Measurements from ENCODE around the gene C1orf50. TPM values are rescaled to one million over a fixed set of nuclear protein-coding genes. Genes with fewer than 3 reads are reported as not detected.

C1orf50 gene
- total RNA-seq, 1 experiment from 2014 or later, result 3.4 TPM

DNA sequence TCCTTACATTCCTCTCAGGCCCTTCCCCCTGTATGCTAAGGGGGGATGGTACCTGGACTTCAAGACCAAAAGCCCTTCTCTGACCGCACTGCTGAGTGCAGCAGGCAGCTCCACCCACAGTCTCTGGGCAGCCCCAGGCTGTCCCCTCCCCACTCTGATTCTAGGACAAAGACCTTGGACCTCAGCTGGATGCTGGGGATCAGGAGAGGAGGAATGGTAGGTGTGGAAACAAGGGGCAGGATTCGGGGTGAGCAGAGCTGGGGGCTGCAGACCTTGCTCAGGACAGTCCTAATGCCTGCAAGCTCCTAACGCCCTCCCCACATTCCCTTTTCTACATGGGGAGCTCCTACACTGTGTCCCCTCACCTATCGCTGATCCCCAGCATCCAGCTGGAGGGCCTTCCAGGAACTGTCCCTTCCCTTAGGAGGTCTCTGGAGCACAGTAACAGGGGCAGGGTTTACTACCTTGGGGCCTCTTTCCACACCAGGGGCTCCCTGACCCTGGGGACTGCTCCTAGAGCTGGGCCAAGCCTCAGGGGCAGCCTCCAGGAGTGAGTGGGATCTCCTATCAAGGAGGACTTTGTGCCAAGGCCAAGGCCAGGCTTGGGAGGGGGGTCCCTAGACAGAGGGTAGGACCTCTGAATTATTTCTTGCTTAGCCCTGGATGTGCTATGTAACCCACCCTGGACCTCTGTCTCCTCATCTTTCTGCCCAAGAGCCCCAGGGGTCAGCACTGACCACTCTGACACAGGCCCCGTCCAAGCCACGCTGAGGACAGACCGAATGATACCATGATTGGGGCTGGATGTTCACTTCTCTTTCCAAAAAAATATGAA, 32.6 kb upstream of the C1orf50 start:
- H2AFZ ChIP-seq (ENCODE audit: low read length), result no peak overlapping the region
- no peak overlapping the region for H3K4me2 ChIP-seq (ENCODE audit: low read length)
- DNase-seq, result no peak
- H4K20me1 ChIP-seq (ENCODE audit: low read length), result no peaks in the 10 kb centered on the region
- TF ChIP-seq EZH2 (IDR thresholded peaks at IDR 0.05; ENCODE audit: low read length, unreplicated experiment), result no peak
- TF ChIP-seq EZH2phosphoT487 (IDR thresholded peaks at IDR 0.05; ENCODE audit: borderline replicate concordance, low read length), result no peak
- TF ChIP-seq, protein P1, sequence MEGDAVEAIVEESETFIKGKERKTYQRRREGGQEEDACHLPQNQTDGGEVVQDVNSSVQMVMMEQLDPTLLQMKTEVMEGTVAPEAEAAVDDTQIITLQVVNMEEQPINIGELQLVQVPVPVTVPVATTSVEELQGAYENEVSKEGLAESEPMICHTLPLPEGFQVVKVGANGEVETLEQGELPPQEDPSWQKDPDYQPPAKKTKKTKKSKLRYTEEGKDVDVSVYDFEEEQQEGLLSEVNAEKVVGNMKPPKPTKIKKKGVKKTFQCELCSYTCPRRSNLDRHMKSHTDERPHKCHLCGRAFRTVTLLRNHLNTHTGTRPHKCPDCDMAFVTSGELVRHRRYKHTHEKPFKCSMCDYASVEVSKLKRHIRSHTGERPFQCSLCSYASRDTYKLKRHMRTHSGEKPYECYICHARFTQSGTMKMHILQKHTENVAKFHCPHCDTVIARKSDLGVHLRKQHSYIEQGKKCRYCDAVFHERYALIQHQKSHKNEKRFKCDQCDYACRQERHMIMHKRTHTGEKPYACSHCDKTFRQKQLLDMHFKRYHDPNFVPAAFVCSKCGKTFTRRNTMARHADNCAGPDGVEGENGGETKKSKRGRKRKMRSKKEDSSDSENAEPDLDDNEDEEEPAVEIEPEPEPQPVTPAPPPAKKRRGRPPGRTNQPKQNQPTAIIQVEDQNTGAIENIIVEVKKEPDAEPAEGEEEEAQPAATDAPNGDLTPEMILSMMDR (conservative IDR thresholded peaks at IDR 0.05; ENCODE audit: low read depth, low read length), result no peak
- POLR2A ChIA-PET (ENCODE audit: unreplicated experiment), result interaction anchor here (0.6 kb wide), 1 partner anchor 52 kb away, joined by 4 read pairs; no protein-coding TSS in a partner anchor
- H3K9me3 ChIP-seq (ENCODE audit: low read length), result no peaks in the 10 kb centered on the region
- no peak overlapping the region for H3K27ac ChIP-seq (ENCODE audit: low read length)
- no peaks in the 10 kb centered on the region for H3K9me2 ChIP-seq (replicated peaks; ENCODE audit: low read length)
- H3F3A ChIP-seq (ENCODE audit: low read length, unreplicated experiment), result no peaks in the 10 kb centered on the region
- H3K9ac ChIP-seq (ENCODE audit: low read length), result no peak overlapping the region
- intact Hi-C loops (cut with micrococcal nuclease), result no loop called here
- no peaks in the 10 kb centered on the region for H3K36me3 ChIP-seq (ENCODE audit: low read depth, low read length)
- no TSS peak for BruUV-seq (replicated peaks)
- no peak overlapping the region for H3K4me3 ChIP-seq (ENCODE audit: low read length)
- ATAC-seq, result no peak
- no peaks in the 10 kb centered on the region for H3K27me3 ChIP-seq (ENCODE audit: low read length)
- H3K4me1 ChIP-seq (ENCODE audit: insufficient read depth, low read length), result no peaks in the 10 kb centered on the region
- H3K79me2 ChIP-seq (ENCODE audit: low read length), result no peaks in the 10 kb centered on the region
- CTCF ChIA-PET, result no interaction called here

DNA sequence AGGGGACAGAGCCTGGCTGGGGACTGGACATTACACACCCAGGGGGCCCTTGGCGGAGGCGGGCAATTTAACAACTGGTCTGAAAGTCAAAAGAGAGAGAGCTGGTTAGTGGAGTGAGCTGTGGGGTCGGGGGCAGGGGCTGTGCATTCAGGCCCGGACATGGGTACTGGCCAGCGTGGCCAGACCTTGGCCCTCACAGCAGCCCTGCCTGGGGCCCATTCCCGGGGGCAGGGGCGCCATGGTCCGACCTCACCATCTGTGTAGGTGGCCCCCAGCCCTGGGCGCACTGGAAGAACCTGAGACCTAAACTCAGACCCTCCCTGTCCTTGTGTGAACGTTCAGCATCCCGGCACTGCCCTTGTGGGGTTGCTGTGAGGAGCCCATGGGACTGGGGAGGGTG, 32.0 kb upstream of the C1orf50 start:
- BruUV-seq (replicated peaks), result no TSS peak
- no peaks in the 10 kb centered on the region for H4K20me1 ChIP-seq (ENCODE audit: low read length)
- DNase-seq (no peak), ATAC-seq (no peak)
- no peaks in the 10 kb centered on the region for H3K9me3 ChIP-seq (ENCODE audit: low read length)
- no peak overlapping the region for H3K4me3 ChIP-seq (ENCODE audit: low read length)
- no peak overlapping the region for H3K9ac ChIP-seq (ENCODE audit: low read length)
- CTCF ChIA-PET, result no interaction called here
- H3K27me3 ChIP-seq (ENCODE audit: low read length), result no peaks in the 10 kb centered on the region
- no peak overlapping the region for H2AFZ ChIP-seq (ENCODE audit: low read length)
- intact Hi-C loops (cut with micrococcal nuclease), result no loop called here
- no peaks in the 10 kb centered on the region for H3F3A ChIP-seq (ENCODE audit: low read length, unreplicated experiment)
- no peaks in the 10 kb centered on the region for H3K79me2 ChIP-seq (ENCODE audit: low read length)
- no peak overlapping the region for H3K27ac ChIP-seq (ENCODE audit: low read length)
- POLR2A ChIA-PET (ENCODE audit: unreplicated experiment), result no interaction called here
- no peaks in the 10 kb centered on the region for H3K9me2 ChIP-seq (replicated peaks; ENCODE audit: low read length)
- no peaks in the 10 kb centered on the region for H3K4me1 ChIP-seq (ENCODE audit: insufficient read depth, low read length)
- TF ChIP-seq, protein P1 (conservative IDR thresholded peaks at IDR 0.05; ENCODE audit: low read depth, low read length), result no peak
- TF ChIP-seq EZH2phosphoT487 (IDR thresholded peaks at IDR 0.05; ENCODE audit: borderline replicate concordance, low read length) (no peak), EZH2 (IDR thresholded peaks at IDR 0.05; ENCODE audit: low read length, unreplicated experiment) (no peak)
- no peak overlapping the region for H3K4me2 ChIP-seq (ENCODE audit: low read length)
- H3K36me3 ChIP-seq (ENCODE audit: low read depth, low read length), result no peaks in the 10 kb centered on the region

DNA sequence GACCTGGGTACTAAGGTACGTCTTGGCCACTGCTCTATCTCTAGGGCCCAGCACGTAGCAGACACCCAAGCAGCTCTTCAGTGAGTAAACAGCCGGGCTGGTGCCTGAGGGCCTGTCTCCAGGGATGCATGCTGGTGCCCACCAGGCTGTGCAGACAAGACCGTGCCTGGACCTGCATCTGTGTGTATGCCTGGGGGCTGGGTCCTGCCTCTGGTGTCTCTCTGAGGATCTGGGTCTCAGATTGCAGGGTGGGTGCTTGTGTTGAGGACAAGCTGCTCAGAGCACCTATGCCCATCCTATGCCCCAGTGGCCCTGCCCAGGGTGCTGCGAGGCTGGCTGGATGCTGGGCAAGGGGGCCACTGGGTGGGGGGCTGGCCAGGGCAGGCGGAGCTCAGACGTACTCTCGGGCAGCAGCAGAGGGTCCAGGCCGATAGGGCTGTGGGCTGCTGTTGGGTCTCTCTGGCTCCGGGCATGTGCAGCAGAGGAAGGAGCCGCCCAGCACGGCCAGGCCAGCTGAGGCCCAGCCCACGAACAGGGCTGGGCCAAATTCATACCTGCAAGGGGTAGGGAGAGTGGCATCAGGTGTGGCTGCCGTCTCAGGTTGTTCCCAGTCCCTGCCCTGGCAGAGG, 31.5 kb upstream of the C1orf50 start:
- Histone ChIP-seq H3K9me3 (ENCODE audit: low read length) (no peaks in the 10 kb centered on the region), H3K9me2 (replicated peaks; ENCODE audit: low read length) (no peaks in the 10 kb centered on the region), H3K4me2 (ENCODE audit: low read length) (no peak overlapping the region), H3K36me3 (ENCODE audit: low read depth, low read length) (no peaks in the 10 kb centered on the region), H3K9ac (ENCODE audit: low read length) (no peak overlapping the region), H4K20me1 (ENCODE audit: low read length) (no peaks in the 10 kb centered on the region), H3K79me2 (ENCODE audit: low read length) (no peaks in the 10 kb centered on the region), H3K27me3 (ENCODE audit: low read length) (no peaks in the 10 kb centered on the region), H3K4me3 (ENCODE audit: low read length) (no peak overlapping the region), H3K4me1 (ENCODE audit: insufficient read depth, low read length) (no peaks in the 10 kb centered on the region), H3K27ac (ENCODE audit: low read length) (no peak overlapping the region), H2AFZ (ENCODE audit: low read length) (no peak overlapping the region), H3F3A (ENCODE audit: low read length, unreplicated experiment) (no peaks in the 10 kb centered on the region)
- no peak for ATAC-seq
- TF ChIP-seq EZH2phosphoT487 (IDR thresholded peaks at IDR 0.05; ENCODE audit: borderline replicate concordance, low read length) (no peak), EZH2 (IDR thresholded peaks at IDR 0.05; ENCODE audit: low read length, unreplicated experiment) (no peak)
- TF ChIP-seq, protein P1 (conservative IDR thresholded peaks at IDR 0.05; ENCODE audit: low read depth, low read length), result no peak
- DNase-seq, result no peak
- BruUV-seq (replicated peaks), result no TSS peak
- intact Hi-C loops (cut with micrococcal nuclease), result no loop called here
- ChIA-PET POLR2A (ENCODE audit: unreplicated experiment) (no interaction called here), CTCF (no interaction called here)

Measured in PC-3 (cell line).